Trophoblast cell (in vitro differentiated cells and primary cell): Measurements from ENCODE around the gene KCNE4.

Source experiments
- DNase-seq, 2 donors: peaks; one replicate each; pipeline ENCODE4 v3.0.0-alpha.2; 2016
- H2AFZ ChIP-seq: 2 replicates; pipeline ENCODE4 v1.6.1; 2013; ENCODE audit warnings: low read length, moderate library complexity, mild to moderate bottlenecking; ENCODE audit not compliant: insufficient read depth, poor library complexity
- H2AK5ac ChIP-seq: 2 replicates; pipeline ENCODE4 v1.6.1; 2013; ENCODE audit warnings: mild to moderate bottlenecking, low read length
- H2BK120ac ChIP-seq: 2 replicates; pipeline ENCODE4 v1.6.1; 2013; ENCODE audit warnings: low read length, mild to moderate bottlenecking, moderate library complexity; ENCODE audit not compliant: insufficient read depth, poor library complexity
- H2BK12ac ChIP-seq: 2 replicates; pipeline ENCODE4 v1.6.1; 2013; ENCODE audit warnings: mild to moderate bottlenecking, low read length, moderate library complexity
- H2BK5ac ChIP-seq: 2 replicates; pipeline ENCODE4 v1.6.1; 2013; ENCODE audit warnings: low read length, low read depth, moderate library complexity, mild to moderate bottlenecking; ENCODE audit not compliant: poor library complexity
- H3K14ac ChIP-seq: 2 replicates; pipeline ENCODE4 v1.6.1; 2013; ENCODE audit warnings: mild to moderate bottlenecking, low read length
- H3K18ac ChIP-seq: 2 replicates; pipeline ENCODE4 v1.6.1; 2013; ENCODE audit warnings: mild to moderate bottlenecking, low read length
- H3K23ac ChIP-seq: 2 replicates; pipeline ENCODE4 v1.6.1; 2013; ENCODE audit warnings: low read length
- H3K27ac ChIP-seq: 2 replicates; pipeline ENCODE4 v1.5.1; 2013; ENCODE audit warnings: low read depth, mild to moderate bottlenecking, inconsistent platforms, low read length, moderate library complexity
- H3K27me3 ChIP-seq: 2 replicates; pipeline ENCODE4 v1.6.1; 2013; ENCODE audit warnings: inconsistent platforms, mild to moderate bottlenecking, low read length, moderate library complexity; ENCODE audit not compliant: insufficient read depth
- H3K36me3 ChIP-seq, 2 experiments: 1 replicate in 1 of 2; 2 replicates in 1 of 2; pipeline ENCODE4 v1.6.1; 2013; ENCODE audit warnings: low read length in 2 of 2, mild to moderate bottlenecking in 2 of 2, moderate library complexity in 1 of 2; ENCODE audit not compliant: insufficient read depth in 2 of 2, control insufficient read depth in 1 of 2
- H3K4ac ChIP-seq: 2 replicates; pipeline ENCODE4 v1.6.1; 2013; ENCODE audit warnings: low read depth, mild to moderate bottlenecking, low read length, moderate library complexity
- H3K4me1 ChIP-seq, 2 experiments: 1 replicate in 1 of 2; 2 replicates in 1 of 2; pipeline ENCODE4 v1.6.1; 2013; ENCODE audit warnings: low read length in 2 of 2, mild to moderate bottlenecking in 2 of 2, moderate library complexity in 1 of 2; ENCODE audit not compliant: insufficient read depth in 2 of 2, control insufficient read depth in 1 of 2
- H3K4me2 ChIP-seq: 2 replicates; pipeline ENCODE4 v1.6.1; 2013; ENCODE audit warnings: inconsistent platforms, mild to moderate bottlenecking, low read length, moderate library complexity
- H3K4me3 ChIP-seq: 2 replicates; pipeline ENCODE4 v1.5.1; 2013; ENCODE audit warnings: mild to moderate bottlenecking, low read depth, low read length, inconsistent platforms
- H3K79me1 ChIP-seq: one replicate; pipeline ENCODE4 v1.6.1; 2013; ENCODE audit warnings: low read length
- H3K79me2 ChIP-seq: 2 replicates; pipeline ENCODE4 v1.6.1; 2013; ENCODE audit warnings: low read length, mild to moderate bottlenecking; ENCODE audit not compliant: control insufficient read depth, insufficient read depth, poor library complexity
- H3K9ac ChIP-seq: 2 replicates; pipeline ENCODE4 v1.6.1; 2013; ENCODE audit warnings: mild to moderate bottlenecking, low read length
- H3K9me3 ChIP-seq: 2 replicates; pipeline ENCODE4 v1.6.1; 2013; ENCODE audit warnings: low read depth, mild to moderate bottlenecking, control low read depth, inconsistent platforms, low read length; ENCODE audit not compliant: insufficient read depth
- H4K12ac ChIP-seq: 2 replicates; pipeline ENCODE4 v1.6.1; 2013; ENCODE audit warnings: low read depth, mild to moderate bottlenecking, low read length, moderate library complexity
- H4K8ac ChIP-seq: 2 replicates; pipeline ENCODE4 v1.6.1; 2013; ENCODE audit warnings: low read depth, mild to moderate bottlenecking, low read length, moderate library complexity
- H4K91ac ChIP-seq: one replicate; pipeline ENCODE4 v1.6.1; 2013; ENCODE audit warnings: low read depth, mild to moderate bottlenecking, low read length, moderate library complexity
- WGBS: extraction: QIAGEN DNeasy Blood & Tissue Kit; methylation state at CpG from one replicate; pipeline ENCODE4 v1.1.7; 2013; ENCODE audit warnings: missing lambda C conversion rate; ENCODE audit not compliant: insufficient read length, insufficient coverage; ENCODE audit errors: extremely low coverage; 5-methylcytosine and 5-hydroxymethylcytosine counted together

KCNE4 gene

GRCh38 chr2:223036790-223037444 lies 15.1 kb upstream of the KCNE4 start:
- Histone ChIP-seq H3K4me2 (no peak overlapping the region), H4K12ac (no peak overlapping the region), H3K4ac (no peak overlapping the region), H4K91ac (peak overlapping the region; percentile 83), H3K27me3 (no peaks in the 10 kb centered on the region), H2BK120ac (peak overlapping the region; percentile 56), H4K8ac (no peak overlapping the region), H3K18ac (no peak overlapping the region), H3K36me3 (peaks cover 0 to 3% of the 10 kb centered on the region in 2 experiments), H2BK5ac (peak overlapping the region; percentile 25), H2BK12ac (no peak overlapping the region), H3K9me3 (peaks cover 5% of the 10 kb centered on the region), H3K4me1 (peaks cover 6 to 14% of the 10 kb centered on the region in 2 experiments), H3K79me2 (no peaks in the 10 kb centered on the region), H3K79me1 (peaks cover 23% of the 10 kb centered on the region), H3K14ac (no peak overlapping the region), H3K23ac (no peak overlapping the region), H3K9ac (no peak overlapping the region), H2AK5ac (no peak overlapping the region), H3K27ac (peak overlapping the region; percentile 86), H3K4me3 (no peak overlapping the region), H2AFZ (no peak overlapping the region)
- no peak for DNase-seq
- WGBS = no CpG with 5 or more reads among the region's 3 CpGs

DNA sequence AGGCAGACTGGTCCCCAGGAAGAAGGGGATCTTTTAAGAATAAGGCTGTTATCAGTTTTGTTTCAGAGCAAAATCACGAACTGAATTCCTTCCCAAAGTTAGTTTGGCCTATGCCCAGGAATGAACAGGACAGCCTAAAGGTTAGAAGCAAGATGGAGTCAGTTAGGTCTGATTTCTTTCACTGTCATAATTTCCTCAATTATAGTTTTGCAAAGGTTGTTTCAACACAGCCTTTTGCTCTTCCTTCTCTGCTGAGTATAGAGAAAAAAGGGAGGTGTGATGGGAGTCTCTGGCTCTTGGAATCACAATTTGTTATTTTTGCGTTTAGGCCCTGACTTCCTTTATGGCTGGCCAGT lies 14.6 kb upstream of the KCNE4 start:
- no peaks in the 10 kb centered on the region for H3K79me2 ChIP-seq
- H2BK12ac ChIP-seq = peak overlapping the region; percentile 98
- H3K4me3 ChIP-seq = no peak overlapping the region
- no peak overlapping the region for H3K9ac ChIP-seq
- no peak for DNase-seq
- H3K9me3 ChIP-seq = peaks cover 3% of the 10 kb centered on the region
- peaks cover 26% of the 10 kb centered on the region for H3K79me1 ChIP-seq
- no peak overlapping the region for H2AK5ac ChIP-seq
- no peak overlapping the region for H3K4me2 ChIP-seq
- H4K12ac ChIP-seq = no peak overlapping the region
- peaks cover 6 to 16% of the 10 kb centered on the region in 2 experiments for H3K4me1 ChIP-seq
- no CpG with 5 or more reads among the region's 2 CpGs for WGBS
- peak overlapping the region; percentile 16 for H3K18ac ChIP-seq
- H2BK120ac ChIP-seq = peak overlapping the region; percentile 97
- no peak overlapping the region for H2AFZ ChIP-seq
- peak overlapping the region; percentile 88 for H3K14ac ChIP-seq
- H4K91ac ChIP-seq = peak overlapping the region; percentile 99
- peak overlapping the region; percentile 22 for H3K4ac ChIP-seq
- H3K36me3 ChIP-seq = peaks cover 0 to 3% of the 10 kb centered on the region in 2 experiments
- H4K8ac ChIP-seq = peak overlapping the region; percentile 78
- peak overlapping the region; percentile 86 for H3K27ac ChIP-seq
- no peak overlapping the region for H3K23ac ChIP-seq
- no peaks in the 10 kb centered on the region for H3K27me3 ChIP-seq
- peak overlapping the region; percentile 94 for H2BK5ac ChIP-seq

DNA sequence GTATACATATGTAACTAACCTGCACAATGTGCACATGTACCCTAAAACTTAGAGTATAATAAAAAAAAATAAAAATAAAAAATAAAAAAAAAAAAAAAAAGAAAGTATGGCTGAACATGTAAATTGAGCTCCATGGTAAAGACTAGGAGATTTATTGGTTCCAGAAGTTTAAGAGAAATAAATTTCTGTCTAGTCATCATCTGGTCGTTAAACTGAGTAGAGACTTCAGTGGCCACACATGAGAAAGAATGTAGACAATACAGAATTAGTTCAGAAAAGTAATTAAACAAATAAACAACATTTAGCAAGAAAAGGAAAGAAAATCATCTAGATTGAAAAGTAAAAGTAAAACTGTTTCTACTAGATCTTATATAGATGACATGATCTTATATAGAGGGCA lies 12.4 kb upstream of the KCNE4 start:
- H3K27me3 ChIP-seq = no peaks in the 10 kb centered on the region
- H2BK12ac ChIP-seq = no peak overlapping the region
- no peaks in the 10 kb centered on the region for H3K36me3 ChIP-seq
- H3K9ac ChIP-seq = no peak overlapping the region
- no peaks in the 10 kb centered on the region for H3K9me3 ChIP-seq
- no peak overlapping the region for H2BK120ac ChIP-seq
- H3K27ac ChIP-seq = no peak overlapping the region
- no peak overlapping the region for H2AFZ ChIP-seq
- H4K91ac ChIP-seq = no peak overlapping the region
- H3K4me3 ChIP-seq = no peak overlapping the region
- WGBS = no CpG with 5 or more reads among the region's 1 CpG
- no peaks in the 10 kb centered on the region for H3K79me2 ChIP-seq
- no peak overlapping the region for H2BK5ac ChIP-seq
- peaks cover 6 to 19% of the 10 kb centered on the region in 2 experiments for H3K4me1 ChIP-seq
- H3K79me1 ChIP-seq = peaks cover 36% of the 10 kb centered on the region
- no peak for DNase-seq
- H4K12ac ChIP-seq = no peak overlapping the region
- no peak overlapping the region for H4K8ac ChIP-seq
- H3K23ac ChIP-seq = no peak overlapping the region
- no peak overlapping the region for H2AK5ac ChIP-seq
- no peak overlapping the region for H3K14ac ChIP-seq
- H3K4me2 ChIP-seq = no peak overlapping the region
- no peak overlapping the region for H3K18ac ChIP-seq
- H3K4ac ChIP-seq = no peak overlapping the region

GRCh38 chr2:223040527-223040926 lies 11.5 kb upstream of the KCNE4 start:
- no peak overlapping the region for H2AK5ac ChIP-seq
- no peak overlapping the region for H3K14ac ChIP-seq
- no peaks in the 10 kb centered on the region for H3K36me3 ChIP-seq
- peaks cover 3 to 17% of the 10 kb centered on the region in 2 experiments for H3K4me1 ChIP-seq
- no peak overlapping the region for H3K27ac ChIP-seq
- H3K27me3 ChIP-seq = no peaks in the 10 kb centered on the region
- no peak overlapping the region for H2BK5ac ChIP-seq
- H2BK120ac ChIP-seq = no peak overlapping the region
- no CpG with 5 or more reads among the region's 3 CpGs for WGBS
- no peak overlapping the region for H3K18ac ChIP-seq
- H3K4me3 ChIP-seq = no peak overlapping the region
- H3K4ac ChIP-seq = no peak overlapping the region
- no peaks in the 10 kb centered on the region for H3K9me3 ChIP-seq
- no peak overlapping the region for H3K23ac ChIP-seq
- no peak overlapping the region for H3K9ac ChIP-seq
- no peak overlapping the region for H4K91ac ChIP-seq
- no peak overlapping the region for H4K12ac ChIP-seq
- H2BK12ac ChIP-seq = no peak overlapping the region
- no peak overlapping the region for H3K4me2 ChIP-seq
- no peak overlapping the region for H2AFZ ChIP-seq
- H3K79me1 ChIP-seq = peaks cover 34% of the 10 kb centered on the region
- no peaks in the 10 kb centered on the region for H3K79me2 ChIP-seq
- no peak for DNase-seq
- H4K8ac ChIP-seq = no peak overlapping the region
